ENCODE data around the gene RETREG3. TPM values are rescaled to one million over a fixed set of nuclear protein-coding genes. Genes with fewer than 3 reads are reported as not detected.
"Not testable (repeated sequence)": the region's sequence is repeated elsewhere in the genome, so short reads cannot be mapped to it uniquely, and the experiment has no call there.

RETREG3 gene
- total RNA-seq, 2 experiments from 2014 or later: 73.9 to 75.5 TPM

- H3K27ac Mint-ChIP-seq; H3K27me3 Mint-ChIP-seq; CTCF ChIA-PET; H3K4me1 Mint-ChIP-seq; H3K9me3 Mint-ChIP-seq; H3K36me3 Mint-ChIP-seq (ENCODE audit: low read depth); H3K4me3 Mint-ChIP-seq; DNase-seq: not testable (repeated sequence)
- POLR2A ChIA-PET: interaction anchor here (0.6 kb wide), 1 partner anchor 328 kb away, joined by 3 read pairs; no protein-coding TSS in a partner anchor
These were observed 18.0 kb upstream of the RETREG3 start for GRCh38 chr17:42627032-42627764.

GRCh38 chr17:42623732-42624596, 14.8 kb upstream of the RETREG3 start:
- ChIA-PET POLR2A (no interaction called here), CTCF (interaction anchor here (0.7 to 0.8 kb wide), 2 partner anchors 11 to 14 kb away, joined by 3 read pairs; partner anchors contain the start of genes RETREG3 and TUBG1)
- no peaks in the 10 kb centered on the region for H3K9me3 Mint-ChIP-seq
- peaks cover 3% of the 10 kb centered on the region for H3K4me1 Mint-ChIP-seq
- no peak overlapping the region for H3K27ac Mint-ChIP-seq
- H3K4me3 Mint-ChIP-seq: no peak overlapping the region
- no peaks in the 10 kb centered on the region for H3K27me3 Mint-ChIP-seq
- no peak for DNase-seq
- no peaks in the 10 kb centered on the region for H3K36me3 Mint-ChIP-seq (ENCODE audit: low read depth)

GRCh38 chr17:42623271-42623670, 14.1 kb upstream of the RETREG3 start:
- Mint-ChIP-seq H3K27ac (no peak overlapping the region), H3K4me3 (no peak overlapping the region), H3K9me3 (no peaks in the 10 kb centered on the region), H3K4me1 (peaks cover 10% of the 10 kb centered on the region), H3K36me3 (ENCODE audit: low read depth) (no peaks in the 10 kb centered on the region), H3K27me3 (no peaks in the 10 kb centered on the region)
- ChIA-PET CTCF (interaction anchor here (0.7 to 0.8 kb wide), 2 partner anchors 11 to 13 kb away, joined by 3 read pairs; partner anchors contain the start of genes RETREG3 and TUBG1), POLR2A (no interaction called here)
- DNase-seq: no peak

GRCh38 chr17:42621987-42622386, 12.8 kb upstream of the RETREG3 start:
- H3K27me3 Mint-ChIP-seq; H3K27ac Mint-ChIP-seq; DNase-seq; POLR2A ChIA-PET; H3K36me3 Mint-ChIP-seq (ENCODE audit: low read depth); H3K9me3 Mint-ChIP-seq; H3K4me3 Mint-ChIP-seq: not testable (repeated sequence)
- H3K4me1 Mint-ChIP-seq: peaks cover 13% of the 10 kb centered on the region
- CTCF ChIA-PET: interaction anchor here (0.5 to 1.2 kb wide), 2 partner anchors 202 to 287 kb away, joined by 3 read pairs; partner anchors contain the start of gene BECN1

GRCh38 chr17:42618442-42619150, 9.4 kb upstream of the RETREG3 start:
- ChIA-PET POLR2A (interaction anchor here (0.8 kb wide), 1 partner anchor 14 kb away, joined by 3 read pairs; no protein-coding TSS in a partner anchor), CTCF (no interaction called here)
- no peak overlapping the region for H3K4me3 Mint-ChIP-seq
- H3K9me3 Mint-ChIP-seq: no peaks in the 10 kb centered on the region
- no peak for DNase-seq
- H3K27me3 Mint-ChIP-seq: no peaks in the 10 kb centered on the region
- no peak overlapping the region for H3K27ac Mint-ChIP-seq
- H3K36me3 Mint-ChIP-seq (ENCODE audit: low read depth): peaks cover 22% of the 10 kb centered on the region
- H3K4me1 Mint-ChIP-seq: peaks cover 12% of the 10 kb centered on the region

- ChIA-PET CTCF (no interaction called here), POLR2A (interaction anchor here (1.0 kb wide), 1 partner anchor 11 kb away, joined by 3 read pairs; no protein-coding TSS in a partner anchor)
- no peak overlapping the region for H3K4me3 Mint-ChIP-seq
- DNase-seq: no peak
- no peak overlapping the region for H3K27ac Mint-ChIP-seq
- no peaks in the 10 kb centered on the region for H3K9me3 Mint-ChIP-seq
- H3K36me3 Mint-ChIP-seq (ENCODE audit: low read depth): peaks cover 25% of the 10 kb centered on the region
- no peaks in the 10 kb centered on the region for H3K27me3 Mint-ChIP-seq
- H3K4me1 Mint-ChIP-seq: peaks cover 12% of the 10 kb centered on the region
These were observed 8.8 kb upstream of the RETREG3 start for GRCh38 chr17:42617956-42618431.

GRCh38 chr17:42613699-42614295, 4.6 kb upstream of the RETREG3 start:
- H3K27ac Mint-ChIP-seq: no peak overlapping the region
- H3K4me1 Mint-ChIP-seq: peaks cover 15% of the 10 kb centered on the region
- H3K9me3 Mint-ChIP-seq: no peaks in the 10 kb centered on the region
- no peak overlapping the region for H3K4me3 Mint-ChIP-seq
- H3K27me3 Mint-ChIP-seq: no peaks in the 10 kb centered on the region
- ChIA-PET CTCF (no interaction called here), POLR2A (interaction anchor here (0.9 to 1.0 kb wide), 2 partner anchors 36 to 69 kb away, joined by 3 read pairs; partner anchors contain the start of gene PSMC3IP)
- H3K36me3 Mint-ChIP-seq (ENCODE audit: low read depth): peaks cover 45% of the 10 kb centered on the region
- no peak for DNase-seq

- H3K27me3 Mint-ChIP-seq: no peaks in the 10 kb centered on the region
- H3K36me3 Mint-ChIP-seq (ENCODE audit: low read depth): peaks cover 47% of the 10 kb centered on the region
- H3K9me3 Mint-ChIP-seq: no peaks in the 10 kb centered on the region
- no peak overlapping the region for H3K4me3 Mint-ChIP-seq
- peaks cover 18% of the 10 kb centered on the region for H3K4me1 Mint-ChIP-seq
- ChIA-PET POLR2A (no interaction called here), CTCF (no interaction called here)
- no peak overlapping the region for H3K27ac Mint-ChIP-seq
- no peak for DNase-seq
These were observed 2.8 kb upstream of the RETREG3 start for GRCh38 chr17:42612013-42612412.

- H3K36me3 Mint-ChIP-seq (ENCODE audit: low read depth): peaks cover 49% of the 10 kb centered on the region
- ChIA-PET POLR2A (interaction anchor here (0.6 to 3.4 kb wide), 17 partner anchors 10 to 705 kb away, joined by 3 to 41 read pairs (median 4); partner anchors contain the start of genes BECN1, KCNH4, MLX and NAGLU), CTCF (interaction anchor here (0.6 to 6.0 kb wide), 8 partner anchors 14 to 215 kb away, joined by 3 to 70 read pairs (median 3); partner anchors contain the start of genes PLEKHH3 and PSMC3IP)
- H3K27ac Mint-ChIP-seq: peak overlapping the region; percentile 91
- H3K27me3 Mint-ChIP-seq, H3K9me3 Mint-ChIP-seq, DNase-seq: not testable (repeated sequence)
- H3K4me1 Mint-ChIP-seq: peaks cover 36% of the 10 kb centered on the region
- peak overlapping the region; percentile 99 for H3K4me3 Mint-ChIP-seq
These were observed 934 bp upstream of the RETREG3 start for GRCh38 chr17:42609814-42610801.

- Mint-ChIP-seq H3K4me1 (peaks cover 43% of the 10 kb centered on the region), H3K27ac (peak overlapping the region; percentile 91), H3K27me3 (no peaks in the 10 kb centered on the region), H3K4me3 (peak overlapping the region; percentile 99), H3K9me3 (no peaks in the 10 kb centered on the region), H3K36me3 (ENCODE audit: low read depth) (peaks cover 45% of the 10 kb centered on the region)
- POLR2A ChIA-PET: interaction anchor here (0.7 to 3.4 kb wide), 30 partner anchors 8 to 707 kb away, joined by 3 to 41 read pairs (median 4); partner anchors contain the start of genes BECN1, COASY, GHDC and KCNH4
- peak; percentile 39 for DNase-seq
- CTCF ChIA-PET: interaction anchor here (0.8 to 6.0 kb wide), 11 partner anchors 18 to 217 kb away, joined by 3 to 70 read pairs (median 5); partner anchors contain the start of genes BECN1, MLX, PLEKHH3 and PSMC3IP
These were observed 631 bp downstream of the RETREG3 start for GRCh38 chr17:42608305-42609181.
